Thyroid gland (tissue), 4 donors: ENCODE results near the gene TMEM116.

Experiments
- CTCF ChIP-seq, 6 experiments: fragments of 200-600 bp in 3 of 6; fragments of 450-650 bp in 3 of 6; sonication (generic) in 3 of 6; IDR thresholded peaks; one replicate each; pipeline ENCODE4 v1.5.1; 2016 to 2019; ENCODE audit warnings: antibody characterized with exemption in 6 of 6, mild to moderate bottlenecking in 2 of 6, inconsistent platforms in 1 of 6, moderate library complexity in 1 of 6
- POLR2A ChIP-seq, 2 donors: fragments of 450-650 bp; IDR thresholded peaks; one replicate each; pipeline ENCODE4 v1.6.1; 2017; ENCODE audit warnings: antibody characterized with exemption in 2 of 2, mild to moderate bottlenecking in 2 of 2, moderate library complexity in 1 of 2

GRCh38 chr12:112018571-112019237 lies 5.7 kb upstream of the TMEM116 start:
- no peak for TF ChIP-seq POLR2A (IDR thresholded peaks at IDR 0.05)
- TF ChIP-seq CTCF (IDR thresholded peaks at IDR 0.05) = no peak
